ENCODE data around the gene ESAM.

The ESAM gene

GRCh38 chr11:124740277-124740882 is 21.7 kb downstream of the ESAM start:
- no peaks in the 10 kb centered on the region for H3K36me3 ChIP-seq (ENCODE audit: insufficient read depth, low read length)
- no peak overlapping the region for H3K9ac ChIP-seq (ENCODE audit: low read depth, low read length)
- H3K4me1 ChIP-seq (ENCODE audit: insufficient read depth, low read length), result peaks cover 12% of the 10 kb centered on the region
- H3K27me3 ChIP-seq (ENCODE audit: insufficient read depth, low read length), result peaks cover 96% of the 10 kb centered on the region
- no peaks in the 10 kb centered on the region for H3K9me3 ChIP-seq (ENCODE audit: insufficient read depth, low read depth, low read length)
- 7% methylated on average over 37 of the region's 37 CpGs for WGBS
- peak overlapping the region; percentile 50 for H3K4me3 ChIP-seq (ENCODE audit: low read length)
- no peak overlapping the region for H3K27ac ChIP-seq (ENCODE audit: low read depth, low read length)

GRCh38 chr11:124739479-124740276 is 22.4 kb downstream of the ESAM start, which contains the start of gene NRGN:
TSS of gene NRGN (plus strand) at chr11:124739942. CDS start at chr11:124740085, 143 bp downstream.
- Histone ChIP-seq H3K27me3 (ENCODE audit: insufficient read depth, low read length) (peaks cover 96% of the 10 kb centered on the region), H3K9ac (ENCODE audit: low read depth, low read length) (no peak within 1 kb of the TSS; the same call in 1 of the 2 replicates), H3K4me3 (ENCODE audit: low read length) (peak within 1 kb of the TSS; percentile 50), H3K9me3 (ENCODE audit: insufficient read depth, low read depth, low read length) (no peaks in the 10 kb centered on the region), H3K27ac (ENCODE audit: low read depth, low read length) (no peak within 1 kb of the TSS), H3K36me3 (ENCODE audit: insufficient read depth, low read length) (no peaks in the 10 kb centered on the region), H3K4me1 (ENCODE audit: insufficient read depth, low read length) (peaks cover 7% of the 10 kb centered on the region)
- under 1% methylated on average over 56 of the region's 59 CpGs for WGBS

- Histone ChIP-seq H3K27me3 (ENCODE audit: insufficient read depth, low read length) (peaks cover 94% of the 10 kb centered on the region), H3K9ac (ENCODE audit: low read depth, low read length) (no peak overlapping the region; the same call in 1 of the 2 replicates)
- 86% methylated on average over 21 of the region's 21 CpGs for WGBS
Measured at GRCh38 chr11:124738713-124739478, 23.2 kb downstream of the ESAM start.

GRCh38 chr11:124737638-124738305 is 24.3 kb downstream of the ESAM start:
- 79% methylated on average over 5 of the region's 7 CpGs for WGBS
- Histone ChIP-seq H3K36me3 (ENCODE audit: insufficient read depth, low read length) (no peaks in the 10 kb centered on the region), H3K4me1 (ENCODE audit: insufficient read depth, low read length) (peaks cover 6% of the 10 kb centered on the region), H3K9me3 (ENCODE audit: insufficient read depth, low read depth, low read length) (no peaks in the 10 kb centered on the region), H3K9ac (ENCODE audit: low read depth, low read length) (no peak overlapping the region), H3K27ac (ENCODE audit: low read depth, low read length) (no peak overlapping the region), H3K4me3 (ENCODE audit: low read length) (no peak overlapping the region), H3K27me3 (ENCODE audit: insufficient read depth, low read length) (peaks cover 83% of the 10 kb centered on the region)

More at GRCh38 chr11:124738713-124739478, 23.2 kb downstream of the ESAM start:
- no peak overlapping the region for H3K27ac ChIP-seq (ENCODE audit: low read depth, low read length)
- H3K4me3 ChIP-seq (ENCODE audit: low read length), result peak overlapping the region; percentile 50
- H3K36me3 ChIP-seq (ENCODE audit: insufficient read depth, low read length), result no peaks in the 10 kb centered on the region
- peaks cover 6% of the 10 kb centered on the region for H3K4me1 ChIP-seq (ENCODE audit: insufficient read depth, low read length)
- H3K9me3 ChIP-seq (ENCODE audit: insufficient read depth, low read depth, low read length), result no peaks in the 10 kb centered on the region

- Histone ChIP-seq H3K9ac (ENCODE audit: low read depth, low read length) (no peak overlapping the region), H3K27ac (ENCODE audit: low read depth, low read length) (no peak overlapping the region), H3K4me3 (ENCODE audit: low read length) (no peak overlapping the region), H3K27me3 (ENCODE audit: insufficient read depth, low read length) (peaks cover 73% of the 10 kb centered on the region), H3K36me3 (ENCODE audit: insufficient read depth, low read length) (no peaks in the 10 kb centered on the region), H3K9me3 (ENCODE audit: insufficient read depth, low read depth, low read length) (no peaks in the 10 kb centered on the region), H3K4me1 (ENCODE audit: insufficient read depth, low read length) (peaks cover 6% of the 10 kb centered on the region)
- 85% methylated on average over 3 of the region's 3 CpGs for WGBS
Measured at GRCh38 chr11:124736736-124737135, 25.4 kb downstream of the ESAM start.

- H3K36me3 ChIP-seq (ENCODE audit: insufficient read depth, low read length), result no peaks in the 10 kb centered on the region
- 92% methylated on average over 4 of the region's 4 CpGs for WGBS
- H3K27ac ChIP-seq (ENCODE audit: low read depth, low read length), result no peak overlapping the region
- H3K4me1 ChIP-seq (ENCODE audit: insufficient read depth, low read length), result peaks cover 7% of the 10 kb centered on the region; the same call in 1 of the 2 replicates
- no peaks in the 10 kb centered on the region for H3K9me3 ChIP-seq (ENCODE audit: insufficient read depth, low read depth, low read length)
- H3K4me3 ChIP-seq (ENCODE audit: low read length), result no peak overlapping the region
- H3K9ac ChIP-seq (ENCODE audit: low read depth, low read length), result no peak overlapping the region
- peaks cover 31% of the 10 kb centered on the region for H3K27me3 ChIP-seq (ENCODE audit: insufficient read depth, low read length)
Measured at GRCh38 chr11:124732230-124732629, 29.9 kb downstream of the ESAM start.

GRCh38 chr11:124729571-124729970 is 32.5 kb downstream of the ESAM start:
- Histone ChIP-seq H3K4me1 (ENCODE audit: insufficient read depth, low read length) (peaks cover 24% of the 10 kb centered on the region), H3K4me3 (ENCODE audit: low read length) (no peak overlapping the region), H3K27ac (ENCODE audit: low read depth, low read length) (no peak overlapping the region), H3K36me3 (ENCODE audit: insufficient read depth, low read length) (no peaks in the 10 kb centered on the region), H3K27me3 (ENCODE audit: insufficient read depth, low read length) (peaks cover 17% of the 10 kb centered on the region), H3K9me3 (ENCODE audit: insufficient read depth, low read depth, low read length) (no peaks in the 10 kb centered on the region), H3K9ac (ENCODE audit: low read depth, low read length) (no peak overlapping the region)
- 96% methylated on average over 3 of the region's 4 CpGs for WGBS

GRCh38 chr11:124728134-124728533 is 34.0 kb downstream of the ESAM start:
- no peaks in the 10 kb centered on the region for H3K9me3 ChIP-seq (ENCODE audit: insufficient read depth, low read depth, low read length)
- H3K27me3 ChIP-seq (ENCODE audit: insufficient read depth, low read length), result peaks cover 26% of the 10 kb centered on the region
- no peaks in the 10 kb centered on the region for H3K36me3 ChIP-seq (ENCODE audit: insufficient read depth, low read length)
- H3K4me3 ChIP-seq (ENCODE audit: low read length), result no peak overlapping the region
- no peak overlapping the region for H3K9ac ChIP-seq (ENCODE audit: low read depth, low read length)
- WGBS, result 95% methylated on average over 2 of the region's 2 CpGs
- peaks cover 24% of the 10 kb centered on the region for H3K4me1 ChIP-seq (ENCODE audit: insufficient read depth, low read length)
- H3K27ac ChIP-seq (ENCODE audit: low read depth, low read length), result no peak overlapping the region

GRCh38 chr11:124727474-124727873 is 34.6 kb downstream of the ESAM start:
- no peaks in the 10 kb centered on the region for H3K9me3 ChIP-seq (ENCODE audit: insufficient read depth, low read depth, low read length)
- WGBS, result 60% methylated on average over 4 of the region's 4 CpGs
- H3K4me3 ChIP-seq (ENCODE audit: low read length), result no peak overlapping the region
- H3K36me3 ChIP-seq (ENCODE audit: insufficient read depth, low read length), result no peaks in the 10 kb centered on the region
- H3K27me3 ChIP-seq (ENCODE audit: insufficient read depth, low read length), result peaks cover 33% of the 10 kb centered on the region
- peaks cover 24% of the 10 kb centered on the region for H3K4me1 ChIP-seq (ENCODE audit: insufficient read depth, low read length)
- H3K27ac ChIP-seq (ENCODE audit: low read depth, low read length), result no peak overlapping the region
- H3K9ac ChIP-seq (ENCODE audit: low read depth, low read length), result no peak overlapping the region

GRCh38 chr11:124725719-124726105 is 36.4 kb downstream of the ESAM start:
- 27% methylated on average over 6 of the region's 6 CpGs for WGBS
- no peaks in the 10 kb centered on the region for H3K36me3 ChIP-seq (ENCODE audit: insufficient read depth, low read length)
- H3K9ac ChIP-seq (ENCODE audit: low read depth, low read length), result no peak overlapping the region
- peaks cover 50% of the 10 kb centered on the region for H3K27me3 ChIP-seq (ENCODE audit: insufficient read depth, low read length)
- H3K4me3 ChIP-seq (ENCODE audit: low read length), result 0 out of 2 replicates have a peak overlapping the region, but pooled peaks have one; percentile 5
- no peaks in the 10 kb centered on the region for H3K9me3 ChIP-seq (ENCODE audit: insufficient read depth, low read depth, low read length)
- no peak overlapping the region for H3K27ac ChIP-seq (ENCODE audit: low read depth, low read length)
- H3K4me1 ChIP-seq (ENCODE audit: insufficient read depth, low read length), result peaks cover 24% of the 10 kb centered on the region

Data from HUES64 (cell line).